Vagina (tissue), 2 donors: ENCODE measurements around the gene FAM131C.

Experiments
- POLR2A ChIP-seq, 2 donors: fragments of 450-650 bp; IDR thresholded peaks; one replicate each; pipeline ENCODE4 v1.6.1; 2017; ENCODE audit warnings: antibody characterized with exemption in 2 of 2, mild to moderate bottlenecking in 2 of 2, moderate library complexity in 2 of 2
- POLR2AphosphoS5 ChIP-seq, 2 donors: sonication (generic); formaldehyde crosslinking; IDR thresholded peaks; one replicate each; pipeline ENCODE4 v1.9.0; 2017; ENCODE audit warnings: antibody characterized with exemption in 2 of 2, mild to moderate bottlenecking in 2 of 2, low read depth in 1 of 2; ENCODE audit not compliant: insufficient read depth in 1 of 2
- TF ChIP-seq, protein P1 (sequence below), 3 experiments: fragments of 450-650 bp in 2 of 3; fragments of 200-600 bp in 1 of 3; sonication (generic) in 1 of 3; IDR thresholded peaks; one replicate each; pipeline ENCODE4 v1.5.1; 2017 to 2019; ENCODE audit warnings: antibody characterized with exemption in 3 of 3, mild to moderate bottlenecking in 2 of 3, moderate library complexity in 2 of 3

DNA sequence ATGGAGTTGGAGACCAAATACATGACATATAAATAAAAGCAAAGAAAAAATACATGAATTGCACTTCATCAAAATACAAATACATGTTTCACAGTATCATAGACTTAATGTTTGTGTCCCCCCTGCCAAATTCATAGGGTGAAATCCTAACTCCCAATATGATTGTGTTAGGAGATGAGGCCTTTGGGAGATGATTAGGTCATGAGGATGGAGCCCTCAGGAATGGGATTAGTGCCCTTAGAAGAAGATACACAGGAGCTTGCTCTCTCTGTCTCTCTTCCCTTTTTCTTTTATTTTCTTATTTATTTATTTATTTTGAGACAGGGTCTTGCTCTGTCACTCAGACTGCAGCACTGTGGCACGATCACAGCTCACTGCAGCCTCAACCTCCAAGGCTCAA is 26.0 kb upstream of the FAM131C start:
- TF ChIP-seq, protein P1, sequence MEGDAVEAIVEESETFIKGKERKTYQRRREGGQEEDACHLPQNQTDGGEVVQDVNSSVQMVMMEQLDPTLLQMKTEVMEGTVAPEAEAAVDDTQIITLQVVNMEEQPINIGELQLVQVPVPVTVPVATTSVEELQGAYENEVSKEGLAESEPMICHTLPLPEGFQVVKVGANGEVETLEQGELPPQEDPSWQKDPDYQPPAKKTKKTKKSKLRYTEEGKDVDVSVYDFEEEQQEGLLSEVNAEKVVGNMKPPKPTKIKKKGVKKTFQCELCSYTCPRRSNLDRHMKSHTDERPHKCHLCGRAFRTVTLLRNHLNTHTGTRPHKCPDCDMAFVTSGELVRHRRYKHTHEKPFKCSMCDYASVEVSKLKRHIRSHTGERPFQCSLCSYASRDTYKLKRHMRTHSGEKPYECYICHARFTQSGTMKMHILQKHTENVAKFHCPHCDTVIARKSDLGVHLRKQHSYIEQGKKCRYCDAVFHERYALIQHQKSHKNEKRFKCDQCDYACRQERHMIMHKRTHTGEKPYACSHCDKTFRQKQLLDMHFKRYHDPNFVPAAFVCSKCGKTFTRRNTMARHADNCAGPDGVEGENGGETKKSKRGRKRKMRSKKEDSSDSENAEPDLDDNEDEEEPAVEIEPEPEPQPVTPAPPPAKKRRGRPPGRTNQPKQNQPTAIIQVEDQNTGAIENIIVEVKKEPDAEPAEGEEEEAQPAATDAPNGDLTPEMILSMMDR (IDR thresholded peaks at IDR 0.05), result no peak
- TF ChIP-seq POLR2AphosphoS5 (IDR thresholded peaks at IDR 0.05; ENCODE audit: insufficient read depth in 1 of 2, low read depth in 1 of 2), result no peak
- TF ChIP-seq POLR2A (IDR thresholded peaks at IDR 0.05), result no peak
